Hepatocyte (in vitro differentiated cells): ENCODE measurements around the gene MED19.

ENCODE experiments used
- EZH2phosphoT487 ChIP-seq: fragments of 200-600 bp; sonication (generic); IDR thresholded peaks from one replicate; pipeline ENCODE4 v1.6.1; 2018; ENCODE audit warnings: antibody characterized with exemption, mild to moderate bottlenecking, low read depth, moderate library complexity; ENCODE audit not compliant: unreplicated experiment, severe bottlenecking
- TF ChIP-seq, protein P1 (sequence below): fragments of 200-600 bp; sonication (generic); IDR thresholded peaks from 2 replicates; pipeline ENCODE4 v1.5.1; 2016; ENCODE audit warnings: antibody characterized with exemption, mild to moderate bottlenecking; ENCODE audit not compliant: poor library complexity

GRCh38 chr11:57752954-57753353 lies 40.9 kb upstream of the MED19 start:
- TF ChIP-seq EZH2phosphoT487 = no peak
- TF ChIP-seq, protein P1, sequence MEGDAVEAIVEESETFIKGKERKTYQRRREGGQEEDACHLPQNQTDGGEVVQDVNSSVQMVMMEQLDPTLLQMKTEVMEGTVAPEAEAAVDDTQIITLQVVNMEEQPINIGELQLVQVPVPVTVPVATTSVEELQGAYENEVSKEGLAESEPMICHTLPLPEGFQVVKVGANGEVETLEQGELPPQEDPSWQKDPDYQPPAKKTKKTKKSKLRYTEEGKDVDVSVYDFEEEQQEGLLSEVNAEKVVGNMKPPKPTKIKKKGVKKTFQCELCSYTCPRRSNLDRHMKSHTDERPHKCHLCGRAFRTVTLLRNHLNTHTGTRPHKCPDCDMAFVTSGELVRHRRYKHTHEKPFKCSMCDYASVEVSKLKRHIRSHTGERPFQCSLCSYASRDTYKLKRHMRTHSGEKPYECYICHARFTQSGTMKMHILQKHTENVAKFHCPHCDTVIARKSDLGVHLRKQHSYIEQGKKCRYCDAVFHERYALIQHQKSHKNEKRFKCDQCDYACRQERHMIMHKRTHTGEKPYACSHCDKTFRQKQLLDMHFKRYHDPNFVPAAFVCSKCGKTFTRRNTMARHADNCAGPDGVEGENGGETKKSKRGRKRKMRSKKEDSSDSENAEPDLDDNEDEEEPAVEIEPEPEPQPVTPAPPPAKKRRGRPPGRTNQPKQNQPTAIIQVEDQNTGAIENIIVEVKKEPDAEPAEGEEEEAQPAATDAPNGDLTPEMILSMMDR = no peak
